ENCODE measurements around the gene MED12L.

The MED12L gene

DNA sequence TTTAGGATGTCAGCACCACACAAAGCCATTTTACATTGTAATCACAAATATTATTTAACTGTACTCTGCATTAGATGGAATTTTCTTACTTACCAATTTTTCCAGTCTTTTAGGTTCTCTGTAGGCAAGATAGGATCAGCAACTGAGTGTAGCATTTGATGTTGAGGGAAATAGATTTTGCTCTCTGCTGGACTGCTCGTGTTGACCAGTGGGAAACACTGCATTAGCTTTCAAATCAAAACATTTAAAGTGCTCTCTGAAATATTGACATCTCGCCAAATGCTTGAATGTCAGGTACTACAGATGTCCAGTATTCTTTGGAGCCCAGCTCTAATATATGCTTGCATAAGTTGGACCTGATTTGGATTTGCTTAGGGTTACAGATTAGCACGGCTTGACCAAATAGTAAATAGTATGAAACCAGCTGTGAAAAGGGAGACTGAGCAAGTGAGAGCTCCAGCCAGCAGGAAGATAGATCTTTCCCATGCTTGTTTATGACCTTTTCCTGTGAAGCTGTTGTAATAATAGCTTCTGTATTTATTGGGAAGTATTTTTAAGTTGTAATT, 163.4 kb downstream of the MED12L start:
- no peak overlapping the region for H3K4me3 ChIP-seq (ENCODE audit: low read length, poor library complexity, severe bottlenecking)
- no peak overlapping the region for H3K9ac ChIP-seq (ENCODE audit: low read depth, low read length, poor library complexity, severe bottlenecking)
- no peaks in the 10 kb centered on the region for H3F3A ChIP-seq (ENCODE audit: low read depth)
- H4K20me1 ChIP-seq (ENCODE audit: insufficient read depth, low read length, poor library complexity, severe bottlenecking), result no peaks in the 10 kb centered on the region
- H3K36me3 ChIP-seq (ENCODE audit: insufficient read depth, low read length), result no peaks in the 10 kb centered on the region
- H3K4me1 ChIP-seq (ENCODE audit: insufficient read depth, low read length, poor library complexity, severe bottlenecking), result no peaks in the 10 kb centered on the region
- H3K27me3 ChIP-seq (ENCODE audit: insufficient read depth, low read length, poor library complexity, severe bottlenecking), result no peaks in the 10 kb centered on the region
- H3K79me2 ChIP-seq (ENCODE audit: insufficient read depth, low read length), result no peaks in the 10 kb centered on the region
- no peak overlapping the region for H2AFZ ChIP-seq (ENCODE audit: low read length)
- TF ChIP-seq EZH2phosphoT487 (IDR thresholded peaks at IDR 0.05; ENCODE audit: borderline replicate concordance), result no peak
- TF ChIP-seq, protein P1, sequence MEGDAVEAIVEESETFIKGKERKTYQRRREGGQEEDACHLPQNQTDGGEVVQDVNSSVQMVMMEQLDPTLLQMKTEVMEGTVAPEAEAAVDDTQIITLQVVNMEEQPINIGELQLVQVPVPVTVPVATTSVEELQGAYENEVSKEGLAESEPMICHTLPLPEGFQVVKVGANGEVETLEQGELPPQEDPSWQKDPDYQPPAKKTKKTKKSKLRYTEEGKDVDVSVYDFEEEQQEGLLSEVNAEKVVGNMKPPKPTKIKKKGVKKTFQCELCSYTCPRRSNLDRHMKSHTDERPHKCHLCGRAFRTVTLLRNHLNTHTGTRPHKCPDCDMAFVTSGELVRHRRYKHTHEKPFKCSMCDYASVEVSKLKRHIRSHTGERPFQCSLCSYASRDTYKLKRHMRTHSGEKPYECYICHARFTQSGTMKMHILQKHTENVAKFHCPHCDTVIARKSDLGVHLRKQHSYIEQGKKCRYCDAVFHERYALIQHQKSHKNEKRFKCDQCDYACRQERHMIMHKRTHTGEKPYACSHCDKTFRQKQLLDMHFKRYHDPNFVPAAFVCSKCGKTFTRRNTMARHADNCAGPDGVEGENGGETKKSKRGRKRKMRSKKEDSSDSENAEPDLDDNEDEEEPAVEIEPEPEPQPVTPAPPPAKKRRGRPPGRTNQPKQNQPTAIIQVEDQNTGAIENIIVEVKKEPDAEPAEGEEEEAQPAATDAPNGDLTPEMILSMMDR (conservative IDR thresholded peaks at IDR 0.05; ENCODE audit: low read length), result no peak
- H3K9me2 ChIP-seq (replicated peaks; ENCODE audit: low read depth, low read length), result no peaks in the 10 kb centered on the region
- no peaks in the 10 kb centered on the region for H3K9me3 ChIP-seq (ENCODE audit: insufficient read depth, low read depth, low read length)
- H3K4me2 ChIP-seq (ENCODE audit: low read depth, low read length, poor library complexity, severe bottlenecking), result no peak overlapping the region

DNA sequence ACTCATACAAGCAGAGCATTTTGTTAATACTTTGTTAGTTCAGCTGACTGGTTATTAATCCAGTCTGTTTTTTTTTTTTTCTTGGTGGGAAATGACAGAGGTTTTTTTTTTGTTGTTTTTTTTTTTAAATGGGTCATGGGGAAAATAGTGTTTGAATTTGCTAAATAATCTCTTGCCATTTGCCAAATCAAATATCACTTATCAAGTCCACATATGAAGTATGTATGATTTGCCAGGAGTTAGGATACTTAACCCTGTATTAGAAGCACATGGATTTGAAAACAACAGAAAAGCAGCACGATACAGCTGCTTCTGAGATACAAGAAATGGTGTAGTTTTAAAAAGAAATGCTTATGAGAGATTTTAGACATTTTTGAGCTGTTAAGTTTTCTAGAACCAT, 171.3 kb downstream of the MED12L start:
- Histone ChIP-seq H3K36me3 (ENCODE audit: insufficient read depth, low read length) (peaks cover 15% of the 10 kb centered on the region), H3K4me2 (ENCODE audit: low read depth, low read length, poor library complexity, severe bottlenecking) (no peak overlapping the region), H3K4me3 (ENCODE audit: low read length, poor library complexity, severe bottlenecking) (no peak overlapping the region), H3K9me2 (replicated peaks; ENCODE audit: low read depth, low read length) (no peaks in the 10 kb centered on the region), H3K9ac (ENCODE audit: low read depth, low read length, poor library complexity, severe bottlenecking) (no peak overlapping the region), H3F3A (ENCODE audit: low read depth) (no peaks in the 10 kb centered on the region), H3K4me1 (ENCODE audit: insufficient read depth, low read length, poor library complexity, severe bottlenecking) (no peaks in the 10 kb centered on the region), H3K79me2 (ENCODE audit: insufficient read depth, low read length) (no peaks in the 10 kb centered on the region), H2AFZ (ENCODE audit: low read length) (no peak overlapping the region), H3K9me3 (ENCODE audit: insufficient read depth, low read depth, low read length) (no peaks in the 10 kb centered on the region), H3K27me3 (ENCODE audit: insufficient read depth, low read length, poor library complexity, severe bottlenecking) (no peaks in the 10 kb centered on the region), H4K20me1 (ENCODE audit: insufficient read depth, low read length, poor library complexity, severe bottlenecking) (no peaks in the 10 kb centered on the region)
- no peak for TF ChIP-seq EZH2phosphoT487 (IDR thresholded peaks at IDR 0.05; ENCODE audit: borderline replicate concordance)

DNA sequence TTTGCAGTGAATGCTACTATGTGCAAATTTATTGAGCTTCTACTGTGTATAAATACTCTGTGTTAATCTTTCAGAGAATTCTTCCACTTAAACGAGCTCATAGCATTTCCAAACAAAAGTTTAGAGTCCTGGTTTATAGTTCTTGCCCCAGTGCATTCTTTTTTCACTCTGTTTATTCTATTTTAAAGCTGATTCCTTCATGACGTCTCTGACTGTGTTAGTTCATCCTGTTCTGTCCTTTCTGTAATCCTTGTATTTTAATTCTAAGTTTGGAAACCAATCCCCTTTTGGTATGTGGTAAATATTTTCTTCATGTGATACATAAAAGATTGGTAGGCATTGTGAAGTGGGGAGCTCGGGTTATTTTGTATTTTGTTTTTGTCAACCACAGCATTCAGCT, 174.2 kb downstream of the MED12L start:
- no peaks in the 10 kb centered on the region for H3K79me2 ChIP-seq (ENCODE audit: insufficient read depth, low read length)
- no peak overlapping the region for H3K4me3 ChIP-seq (ENCODE audit: low read length, poor library complexity, severe bottlenecking)
- peaks cover 26% of the 10 kb centered on the region for H3K36me3 ChIP-seq (ENCODE audit: insufficient read depth, low read length)
- H3K4me1 ChIP-seq (ENCODE audit: insufficient read depth, low read length, poor library complexity, severe bottlenecking), result no peaks in the 10 kb centered on the region
- TF ChIP-seq EZH2phosphoT487 (IDR thresholded peaks at IDR 0.05; ENCODE audit: borderline replicate concordance), result no peak
- TF ChIP-seq, protein P1 (conservative IDR thresholded peaks at IDR 0.05; ENCODE audit: low read length), result no peak
- H3K9me2 ChIP-seq (replicated peaks; ENCODE audit: low read depth, low read length), result no peaks in the 10 kb centered on the region
- H3F3A ChIP-seq (ENCODE audit: low read depth), result no peaks in the 10 kb centered on the region
- H3K9ac ChIP-seq (ENCODE audit: low read depth, low read length, poor library complexity, severe bottlenecking), result no peak overlapping the region
- H2AFZ ChIP-seq (ENCODE audit: low read length), result no peak overlapping the region
- H3K9me3 ChIP-seq (ENCODE audit: insufficient read depth, low read depth, low read length), result no peaks in the 10 kb centered on the region
- no peaks in the 10 kb centered on the region for H4K20me1 ChIP-seq (ENCODE audit: insufficient read depth, low read length, poor library complexity, severe bottlenecking)
- no peak overlapping the region for H3K4me2 ChIP-seq (ENCODE audit: low read depth, low read length, poor library complexity, severe bottlenecking)
- H3K27me3 ChIP-seq (ENCODE audit: insufficient read depth, low read length, poor library complexity, severe bottlenecking), result no peaks in the 10 kb centered on the region

DNA sequence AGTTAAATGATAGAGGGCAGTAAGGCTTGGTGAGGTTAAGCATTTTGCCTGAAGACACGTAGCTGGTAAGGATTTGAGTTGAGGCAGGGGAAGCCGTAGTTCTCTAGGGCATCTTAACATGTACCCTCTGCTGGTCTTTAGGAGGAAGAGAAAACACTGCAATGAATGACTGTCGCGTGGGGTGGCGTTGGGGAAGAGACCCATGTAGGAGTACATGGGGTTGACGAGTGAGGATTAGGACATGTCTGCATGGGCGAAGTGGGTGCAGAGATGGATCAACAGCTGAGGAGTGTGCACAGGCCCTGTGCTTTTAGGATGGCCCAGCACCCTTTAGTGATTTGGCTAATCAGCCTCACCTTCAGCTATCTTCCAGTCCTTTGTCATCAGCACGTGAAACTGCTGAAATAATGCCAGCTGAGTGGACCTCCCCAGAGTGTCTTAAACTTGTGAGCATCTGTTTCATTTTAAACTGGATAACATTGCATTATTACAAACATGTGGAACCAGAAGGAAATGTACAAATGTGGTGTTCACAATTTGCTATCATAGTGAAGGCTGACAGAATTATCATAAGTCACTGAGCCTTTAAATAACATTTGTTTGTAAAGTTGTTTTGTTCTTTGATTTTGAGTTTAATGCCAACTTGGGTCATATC, 177.5 kb downstream of the MED12L start:
- Histone ChIP-seq H3K27me3 (ENCODE audit: insufficient read depth, low read length, poor library complexity, severe bottlenecking) (no peaks in the 10 kb centered on the region), H4K20me1 (ENCODE audit: insufficient read depth, low read length, poor library complexity, severe bottlenecking) (no peaks in the 10 kb centered on the region), H3K9me2 (replicated peaks; ENCODE audit: low read depth, low read length) (no peaks in the 10 kb centered on the region), H3K4me1 (ENCODE audit: insufficient read depth, low read length, poor library complexity, severe bottlenecking) (peaks cover 11% of the 10 kb centered on the region), H2AFZ (ENCODE audit: low read length) (no peak overlapping the region), H3K36me3 (ENCODE audit: insufficient read depth, low read length) (peaks cover 23% of the 10 kb centered on the region; the same call in 1 of the 2 replicates), H3K9ac (ENCODE audit: low read depth, low read length, poor library complexity, severe bottlenecking) (no peak overlapping the region), H3K4me2 (ENCODE audit: low read depth, low read length, poor library complexity, severe bottlenecking) (no peak overlapping the region), H3K4me3 (ENCODE audit: low read length, poor library complexity, severe bottlenecking) (no peak overlapping the region), H3K9me3 (ENCODE audit: insufficient read depth, low read depth, low read length) (no peaks in the 10 kb centered on the region), H3K79me2 (ENCODE audit: insufficient read depth, low read length) (no peaks in the 10 kb centered on the region), H3F3A (ENCODE audit: low read depth) (no peaks in the 10 kb centered on the region)
- TF ChIP-seq EZH2phosphoT487 (IDR thresholded peaks at IDR 0.05; ENCODE audit: borderline replicate concordance), result no peak
- TF ChIP-seq, protein P1 (conservative IDR thresholded peaks at IDR 0.05; ENCODE audit: low read length), result no peak

Measured in Loucy (cell line).